Measurements from ENCODE around the gene MAGEB1. TPM values are rescaled to one million over a fixed set of nuclear protein-coding genes. Genes with fewer than 3 reads are reported as not detected.

Gene MAGEB1
- total RNA-seq, 1 experiment from 2014 or later: 0.17 TPM

DNA sequence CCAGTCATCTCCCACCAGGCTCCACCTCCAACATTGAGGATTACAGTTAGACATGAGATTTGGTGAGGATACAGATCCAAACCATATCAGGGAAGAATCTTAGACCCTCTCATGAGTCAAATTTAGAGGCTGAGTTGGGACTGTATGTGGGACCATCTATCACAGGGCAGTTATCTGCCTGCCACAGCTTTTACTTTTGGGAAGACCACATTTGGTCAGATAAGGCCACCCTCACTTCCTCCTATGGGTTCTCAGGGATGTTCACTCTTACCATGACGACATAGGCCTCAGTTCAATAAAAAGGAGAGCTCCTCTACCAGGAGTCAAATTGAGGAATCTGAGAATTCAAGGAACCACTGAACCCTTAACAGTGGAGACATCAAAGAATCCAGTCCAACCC lies 29.5 kb upstream of the MAGEB1 start:
- Histone ChIP-seq H2BK120ac (ENCODE audit: low read depth, low read length, poor library complexity, severe bottlenecking) (no peak overlapping the region), H3K9ac (ENCODE audit: extremely low read depth, insufficient read length, low read length) (no peak overlapping the region), H3K4ac (ENCODE audit: low read depth, low read length) (no peak overlapping the region), H2BK5ac (ENCODE audit: insufficient read length, low read length) (no peak overlapping the region), H3K23ac (ENCODE audit: insufficient read length, low read depth, low read length) (no peak overlapping the region), H2BK12ac (ENCODE audit: insufficient read length, low read depth, low read length) (no peak overlapping the region), H4K91ac (ENCODE audit: insufficient read length, low read depth, low read length) (no peak overlapping the region), H3K9me3 (ENCODE audit: control insufficient read depth, low read depth, low read length) (no peaks in the 10 kb centered on the region), H3K4me2 (ENCODE audit: insufficient read depth, insufficient read length, low read length) (no peak overlapping the region), H2AK5ac (ENCODE audit: insufficient read length, low read length) (no peak overlapping the region), H3K4me1 (ENCODE audit: insufficient read depth, low read length) (peaks cover 7% of the 10 kb centered on the region), H4K5ac (ENCODE audit: insufficient read length, low read depth, low read length) (no peak overlapping the region), H3T11ph (ENCODE audit: low read length) (no peak overlapping the region), H4K8ac (replicated peaks; ENCODE audit: insufficient read length, low read depth, low read length) (no peak overlapping the region), H2BK20ac (ENCODE audit: low read depth, low read length, poor library complexity, severe bottlenecking) (no peak overlapping the region), H3K23me2 (ENCODE audit: insufficient read length, low read depth, low read length, poor library complexity, severe bottlenecking) (no peaks in the 10 kb centered on the region), H3K27ac (ENCODE audit: insufficient read length, low read depth, low read length) (no peak overlapping the region), H3K79me1 (ENCODE audit: insufficient read depth, low read depth, low read length, poor library complexity, severe bottlenecking) (no peaks in the 10 kb centered on the region), H3K18ac (ENCODE audit: insufficient read length, low read depth, low read length) (no peak overlapping the region), H4K20me1 (ENCODE audit: control insufficient read depth, insufficient read depth, insufficient read length) (no peaks in the 10 kb centered on the region), H3K14ac (ENCODE audit: insufficient read depth, low read length) (no peak overlapping the region), H3K79me2 (ENCODE audit: insufficient read depth, low read length) (no peaks in the 10 kb centered on the region), H3K56ac (ENCODE audit: insufficient read length, low read depth, low read length) (no peak overlapping the region), H2AFZ (ENCODE audit: low read length) (no peak overlapping the region), H2BK15ac (ENCODE audit: low read depth, low read length) (no peak overlapping the region), H3K27me3 (ENCODE audit: insufficient read depth, low read length) (no peaks in the 10 kb centered on the region)
- no peak overlapping the region for H3K4me3 Mint-ChIP-seq
- peaks cover 22 to 71% of the 10 kb centered on the region in 2 experiments; a peak in 4 of 5 replicates for H3K9me3 Mint-ChIP-seq
- WGBS (ENCODE audit: extremely low coverage, insufficient read length, low lambda C conversion rate): no CpG with 5 or more reads among the region's 1 CpG
- peaks cover 8 to 22% (median 17%) of the 10 kb centered on the region in 3 experiments for H3K36me3 Mint-ChIP-seq (ENCODE audit: insufficient read depth in 1 of 3, low read depth in 3 of 3)
- H3K27ac Mint-ChIP-seq: no peak overlapping the region
- DNase-seq: no peak
- TF ChIP-seq CTCF (conservative IDR thresholded peaks at IDR 0.05): no peak
- H3K4me1 Mint-ChIP-seq: peaks cover 27% of the 10 kb centered on the region in 2 experiments
- peaks cover 6% of the 10 kb centered on the region; the same call in 1 of the 2 replicates for H3K27me3 Mint-ChIP-seq (ENCODE audit: low read depth)

Measured in H9 (cell line).